Loucy (cell line): Measurements from ENCODE around the gene POU2F1.

Experiments used
- H2AFZ ChIP-seq: fragments of 200-600 bp; sonication (generic); 2 replicates; pipeline ENCODE4 v1.6.0; 2016; ENCODE audit warnings: antibody characterized with exemption, mild to moderate bottlenecking, low read length, moderate library complexity
- H3F3A ChIP-seq: fragments of 200-600 bp; 2 replicates; pipeline ENCODE4 v1.6.0; 2016; ENCODE audit warnings: antibody characterized with exemption, low read depth, mild to moderate bottlenecking
- H3K27me3 ChIP-seq: fragments of 200-600 bp; sonication (generic); 2 replicates; pipeline ENCODE4 v1.6.1; 2014; ENCODE audit warnings: low read length, mild to moderate bottlenecking; ENCODE audit not compliant: insufficient read depth, poor library complexity, severe bottlenecking
- H3K36me3 ChIP-seq: fragments of 200-600 bp; sonication (generic); 2 replicates; pipeline ENCODE4 v1.6.1; 2016; ENCODE audit warnings: low read length; ENCODE audit not compliant: insufficient read depth
- H3K4me1 ChIP-seq: fragments of 200-600 bp; sonication (generic); 2 replicates; pipeline ENCODE4 v1.5.1; 2014; ENCODE audit warnings: low read length, mild to moderate bottlenecking; ENCODE audit not compliant: insufficient read depth, poor library complexity, severe bottlenecking
- H3K4me2 ChIP-seq: fragments of 200-600 bp; sonication (generic); 2 replicates; pipeline ENCODE4 v1.6.0; 2014; ENCODE audit warnings: antibody characterized with exemption, low read length, low read depth, mild to moderate bottlenecking; ENCODE audit not compliant: poor library complexity, severe bottlenecking
- H3K4me3 ChIP-seq: fragments of 200-600 bp; sonication (generic); 2 replicates; pipeline ENCODE4 v1.5.1; 2014; ENCODE audit warnings: low read length, mild to moderate bottlenecking, mixed read lengths; ENCODE audit not compliant: poor library complexity, severe bottlenecking
- H3K79me2 ChIP-seq: fragments of 200-600 bp; sonication (generic); 2 replicates; pipeline ENCODE4 v1.6.1; 2014; ENCODE audit warnings: low read length; ENCODE audit not compliant: insufficient read depth
- H3K9ac ChIP-seq: fragments of 200-600 bp; sonication (generic); 2 replicates; pipeline ENCODE4 v1.6.0; 2014; ENCODE audit warnings: mild to moderate bottlenecking, low read depth, low read length, moderate library complexity; ENCODE audit not compliant: poor library complexity, severe bottlenecking
- H3K9me2 ChIP-seq: fragments of 200-600 bp; sonication (generic); replicated peaks from 2 replicates; pipeline ENCODE4 v1.6.1; 2016; ENCODE audit warnings: low read depth, low read length, mixed read lengths
- H3K9me3 ChIP-seq: fragments of 200-600 bp; sonication (generic); 2 replicates; pipeline ENCODE4 v1.6.1; 2014; ENCODE audit warnings: mild to moderate bottlenecking, antibody characterized with exemption, low read length, low read depth; ENCODE audit not compliant: insufficient read depth
- H4K20me1 ChIP-seq: fragments of 200-600 bp; sonication (generic); 2 replicates; pipeline ENCODE4 v1.6.0; 2014; ENCODE audit warnings: antibody characterized with exemption, low read length, mild to moderate bottlenecking; ENCODE audit not compliant: insufficient read depth, poor library complexity, severe bottlenecking
- CTCF ChIP-seq: fragments of 200-600 bp; sonication (generic); conservative IDR thresholded peaks from 2 replicates; pipeline ENCODE4 v1.5.1; 2014; ENCODE audit warnings: mild to moderate bottlenecking, antibody characterized with exemption, low read length
- EZH2phosphoT487 ChIP-seq: fragments of 200-600 bp; IDR thresholded peaks from 2 replicates; pipeline ENCODE4 v1.6.1; 2018; ENCODE audit warnings: antibody characterized with exemption, mild to moderate bottlenecking, moderate library complexity, borderline replicate concordance

POU2F1 gene

GRCh38 chr1:167432780-167433179 is 212.1 kb downstream of the POU2F1 start:
- Histone ChIP-seq H3K9me3 (no peaks in the 10 kb centered on the region), H3F3A (no peaks in the 10 kb centered on the region), H4K20me1 (no peaks in the 10 kb centered on the region), H3K9ac (no peak overlapping the region), H3K27me3 (no peaks in the 10 kb centered on the region), H3K4me1 (no peaks in the 10 kb centered on the region), H3K36me3 (peaks cover 78% of the 10 kb centered on the region; the same call in 1 of the 2 replicates), H3K79me2 (no peaks in the 10 kb centered on the region), H3K9me2 (no peaks in the 10 kb centered on the region), H2AFZ (no peak overlapping the region), H3K4me2 (no peak overlapping the region), H3K4me3 (no peak overlapping the region)
- no peak for TF ChIP-seq EZH2phosphoT487
- TF ChIP-seq CTCF: no peak

GRCh38 chr1:167433884-167434283 is 213.2 kb downstream of the POU2F1 start:
- Histone ChIP-seq H4K20me1 (no peaks in the 10 kb centered on the region), H3K9me3 (no peaks in the 10 kb centered on the region), H3F3A (no peaks in the 10 kb centered on the region), H3K9ac (no peak overlapping the region), H3K79me2 (no peaks in the 10 kb centered on the region), H3K4me3 (no peak overlapping the region), H3K4me1 (no peaks in the 10 kb centered on the region), H2AFZ (no peak overlapping the region), H3K9me2 (no peaks in the 10 kb centered on the region), H3K27me3 (no peaks in the 10 kb centered on the region), H3K36me3 (peaks cover 89% of the 10 kb centered on the region; the same call in 1 of the 2 replicates), H3K4me2 (no peak overlapping the region)
- no peak for TF ChIP-seq EZH2phosphoT487
- no peak for TF ChIP-seq CTCF

GRCh38 chr1:167434306-167434705 is 213.6 kb downstream of the POU2F1 start:
- H3K36me3 ChIP-seq: peaks cover 93% of the 10 kb centered on the region; the same call in 1 of the 2 replicates
- no peaks in the 10 kb centered on the region for H3K9me2 ChIP-seq
- no peak overlapping the region for H3K4me3 ChIP-seq
- no peak overlapping the region for H3K9ac ChIP-seq
- no peaks in the 10 kb centered on the region for H3K9me3 ChIP-seq
- TF ChIP-seq CTCF (no peak), EZH2phosphoT487 (no peak)
- H4K20me1 ChIP-seq: no peaks in the 10 kb centered on the region
- no peaks in the 10 kb centered on the region for H3K4me1 ChIP-seq
- H3K27me3 ChIP-seq: no peaks in the 10 kb centered on the region
- no peaks in the 10 kb centered on the region for H3F3A ChIP-seq
- H3K79me2 ChIP-seq: no peaks in the 10 kb centered on the region
- H2AFZ ChIP-seq: no peak overlapping the region
- H3K4me2 ChIP-seq: no peak overlapping the region
